ENCODE results near the gene SKAP1. TPM values are rescaled to one million over a fixed set of nuclear protein-coding genes. Genes with fewer than 3 reads are reported as not detected.
"Not testable (repeated sequence)": the region's sequence is repeated elsewhere in the genome, so short reads cannot be mapped to it uniquely, and the experiment has no call there.

SKAP1 gene
- total RNA-seq, 4 donors from 2014 or later: 1.2 to 6.4 (median 4.9) TPM; not detected in 1

- Histone ChIP-seq H3K36me3 (no peaks in the 10 kb centered on the region), H3K27me3 (peaks cover 42% of the 10 kb centered on the region), H3K27ac (no peak overlapping the region), H3K9me3 (no peaks in the 10 kb centered on the region), H3K4me3 (no peak overlapping the region), H3K4me1 (peaks cover 0 to 9% (median 3%) of the 10 kb centered on the region in 4 donors)
- intact Hi-C loops (cut with DNase I; ENCODE audit: low total_unique reads) (no loop called here), in situ Hi-C loops (cut with MboI; ENCODE audit: low pct_ligation_motif_present in 1 of 4, low pct_unique_long_range_greater_than_20kb in 1 of 4, low sequenced_read_pairs in 3 of 4) (no loop called here)
- DNase-seq: peak; percentile 31
- TF ChIP-seq POLR2AphosphoS5 (IDR thresholded peaks at IDR 0.05): no peak
- TF ChIP-seq POLR2A (IDR thresholded peaks at IDR 0.05): no peak
- no peak for TF ChIP-seq CTCF (IDR thresholded peaks at IDR 0.05)
- no peak for TF ChIP-seq EP300 (IDR thresholded peaks at IDR 0.05; ENCODE audit: low read depth)
These were observed 2.4 kb downstream of the SKAP1 start for GRCh38 chr17:48427598-48427997.

- intact Hi-C loops (cut with DNase I; ENCODE audit: low total_unique reads) (no loop called here), in situ Hi-C loops (cut with MboI; ENCODE audit: low pct_ligation_motif_present in 1 of 4, low pct_unique_long_range_greater_than_20kb in 1 of 4, low sequenced_read_pairs in 3 of 4) (no loop called here)
- TF ChIP-seq CTCF (IDR thresholded peaks at IDR 0.05): no peak
- no peak for TF ChIP-seq POLR2A (IDR thresholded peaks at IDR 0.05)
- TF ChIP-seq POLR2AphosphoS5 (IDR thresholded peaks at IDR 0.05): no peak
- TF ChIP-seq EP300 (IDR thresholded peaks at IDR 0.05; ENCODE audit: low read depth): no peak
These were observed 3.1 kb downstream of the SKAP1 start for GRCh38 chr17:48426761-48427500.

GRCh38 chr17:48426019-48426665 is 3.9 kb downstream of the SKAP1 start:
- no peak overlapping the region for H3K27ac ChIP-seq
- no peaks in the 10 kb centered on the region for H3K9me3 ChIP-seq
- no peaks in the 10 kb centered on the region for H3K36me3 ChIP-seq
- DNase-seq: no peak
- in situ Hi-C loops (cut with MboI; ENCODE audit: low pct_ligation_motif_present in 1 of 4, low pct_unique_long_range_greater_than_20kb in 1 of 4, low sequenced_read_pairs in 3 of 4): no loop called here
- no peak overlapping the region for H3K4me3 ChIP-seq
- peaks cover 28% of the 10 kb centered on the region for H3K27me3 ChIP-seq
- intact Hi-C loops (cut with DNase I; ENCODE audit: low total_unique reads): no loop called here
- TF ChIP-seq POLR2A (IDR thresholded peaks at IDR 0.05) (no peak), CTCF (IDR thresholded peaks at IDR 0.05) (no peak), EP300 (IDR thresholded peaks at IDR 0.05; ENCODE audit: low read depth) (no peak), POLR2AphosphoS5 (IDR thresholded peaks at IDR 0.05) (no peak)
- peaks cover 0 to 9% (median 4%) of the 10 kb centered on the region in 4 donors for H3K4me1 ChIP-seq
- 58 to 70% methylated on average over 2 to 3 of the region's 3 CpGs for WGBS, 2 donors (ENCODE audit: low coverage in 1 of 2)

More at GRCh38 chr17:48426761-48427500, 3.1 kb downstream of the SKAP1 start:
- H3K4me1 ChIP-seq: peaks cover 0 to 9% (median 4%) of the 10 kb centered on the region in 4 donors
- no peaks in the 10 kb centered on the region for H3K36me3 ChIP-seq
- WGBS, 2 donors (ENCODE audit: low coverage in 1 of 2): 77 to 82% methylated on average over 4 of the region's 4 CpGs
- H3K9me3 ChIP-seq: no peaks in the 10 kb centered on the region
- DNase-seq: no peak
- H3K4me3 ChIP-seq: no peak overlapping the region
- peaks cover 36% of the 10 kb centered on the region for H3K27me3 ChIP-seq
- no peak overlapping the region for H3K27ac ChIP-seq

GRCh38 chr17:48422060-48422459 is 8.0 kb downstream of the SKAP1 start:
- in situ Hi-C loops (cut with MboI; ENCODE audit: low pct_ligation_motif_present in 1 of 4, low pct_unique_long_range_greater_than_20kb in 1 of 4, low sequenced_read_pairs in 3 of 4); H3K27ac ChIP-seq; DNase-seq; H3K9me3 ChIP-seq; H3K4me1 ChIP-seq; H3K4me3 ChIP-seq; H3K36me3 ChIP-seq; H3K27me3 ChIP-seq; intact Hi-C loops (cut with DNase I; ENCODE audit: low total_unique reads): not testable (repeated sequence)
- WGBS, 2 donors (ENCODE audit: low coverage in 1 of 2): 79% methylated on average over 3 of the region's 3 CpGs; no CpG with 5 or more reads in 1 of the 2 donors
